Lower lobe of right lung (tissue), 2 donors: ENCODE data around the gene TNFRSF1A. TPM values are rescaled to one million over a fixed set of nuclear protein-coding genes. Genes with fewer than 3 reads are reported as not detected.

ENCODE experiments used
- ATAC-seq, 2 donors: fragments of 200-7000 bp; cut with Tn5 transposase; one replicate each; pipeline ENCODE4 v1.9.1; 2020 to 2022; ENCODE audit warnings: mild to moderate bottlenecking in 2 of 2, moderate library complexity in 2 of 2
- DNase-seq: peaks from one replicate; pipeline ENCODE4 v3.0.0-alpha.2; 2020
- H3K27ac ChIP-seq: fragments of 200-600 bp; one replicate; pipeline ENCODE4 v1.8.0; 2022
- H3K27me3 ChIP-seq: fragments of 200-600 bp; one replicate; pipeline ENCODE4 v1.8.0; 2022; ENCODE audit warnings: low read depth
- H3K36me3 ChIP-seq: fragments of 200-600 bp; one replicate; pipeline ENCODE4 v1.8.0; 2022; ENCODE audit warnings: mild to moderate bottlenecking
- H3K4me1 ChIP-seq: fragments of 200-600 bp; one replicate; pipeline ENCODE4 v1.8.0; 2022
- H3K4me3 ChIP-seq: fragments of 200-600 bp; one replicate; pipeline ENCODE4 v1.8.0; 2022; ENCODE audit warnings: mild to moderate bottlenecking
- H3K9me3 ChIP-seq: fragments of 200-600 bp; one replicate; pipeline ENCODE4 v1.8.0; 2022
- intact Hi-C: fragments of 100-400 bp; cut with DNase I; formaldehyde crosslinking; loops from one replicate; pipeline ENCODE4 v1.11.0; 2022
- total RNA-seq: library from RNA; stranded (reverse); fragmentation: NEBNext Ultra II Directional; extraction: Animal tissue kit (Norgen Biotek cat#: 25700); gene quantifications from one replicate; pipeline ENCODE4 v1.2.1, GENCODE V29; 2021
- TF ChIP-seq, protein P1 (sequence below): fragments of 200-600 bp; IDR thresholded peaks from one replicate; pipeline ENCODE4 v1.8.0; 2022; ENCODE audit warnings: antibody characterized with exemption, mild to moderate bottlenecking
- donor health status: DM: no; HTN: yes; CAD: no; lungs with severe emphysema.

Gene TNFRSF1A
- total RNA-seq, 1 donor from 2014 or later = 165 TPM

DNA sequence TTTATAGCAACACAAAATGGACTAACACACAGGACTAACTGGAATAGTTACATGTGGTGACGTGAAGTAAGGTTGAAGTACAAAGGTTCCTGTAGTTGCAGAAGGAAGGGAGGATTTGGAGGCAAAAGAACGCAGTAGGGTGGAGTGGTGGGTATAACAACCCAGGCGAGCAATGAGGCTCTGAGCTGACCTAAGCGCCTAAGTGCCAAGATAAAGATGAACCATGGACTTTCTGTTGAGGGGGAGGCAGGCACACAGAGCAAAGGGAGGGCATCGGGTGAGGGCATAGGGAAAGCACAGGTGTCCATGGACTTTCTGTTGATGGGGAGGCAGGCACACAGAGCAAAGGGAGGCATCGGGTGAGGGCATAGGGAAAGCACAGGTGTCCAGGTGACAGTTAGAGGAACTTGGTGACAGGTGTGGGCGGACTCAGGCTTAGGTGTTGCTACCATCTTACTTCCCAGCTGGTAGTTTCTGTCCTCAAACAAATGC is 18.2 kb upstream of the TNFRSF1A start:
- TF ChIP-seq, protein P1, sequence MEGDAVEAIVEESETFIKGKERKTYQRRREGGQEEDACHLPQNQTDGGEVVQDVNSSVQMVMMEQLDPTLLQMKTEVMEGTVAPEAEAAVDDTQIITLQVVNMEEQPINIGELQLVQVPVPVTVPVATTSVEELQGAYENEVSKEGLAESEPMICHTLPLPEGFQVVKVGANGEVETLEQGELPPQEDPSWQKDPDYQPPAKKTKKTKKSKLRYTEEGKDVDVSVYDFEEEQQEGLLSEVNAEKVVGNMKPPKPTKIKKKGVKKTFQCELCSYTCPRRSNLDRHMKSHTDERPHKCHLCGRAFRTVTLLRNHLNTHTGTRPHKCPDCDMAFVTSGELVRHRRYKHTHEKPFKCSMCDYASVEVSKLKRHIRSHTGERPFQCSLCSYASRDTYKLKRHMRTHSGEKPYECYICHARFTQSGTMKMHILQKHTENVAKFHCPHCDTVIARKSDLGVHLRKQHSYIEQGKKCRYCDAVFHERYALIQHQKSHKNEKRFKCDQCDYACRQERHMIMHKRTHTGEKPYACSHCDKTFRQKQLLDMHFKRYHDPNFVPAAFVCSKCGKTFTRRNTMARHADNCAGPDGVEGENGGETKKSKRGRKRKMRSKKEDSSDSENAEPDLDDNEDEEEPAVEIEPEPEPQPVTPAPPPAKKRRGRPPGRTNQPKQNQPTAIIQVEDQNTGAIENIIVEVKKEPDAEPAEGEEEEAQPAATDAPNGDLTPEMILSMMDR = no peak
- peak overlapping the region; percentile 97 for H3K27ac ChIP-seq
- ATAC-seq (no peak), DNase-seq (no peak)
- H3K36me3 ChIP-seq = peaks cover 9% of the 10 kb centered on the region
- no peaks in the 10 kb centered on the region for H3K27me3 ChIP-seq
- intact Hi-C loops = no loop called here
- H3K9me3 ChIP-seq = no peaks in the 10 kb centered on the region
- H3K4me1 ChIP-seq = peaks cover 69% of the 10 kb centered on the region
- H3K4me3 ChIP-seq = no peak overlapping the region

DNA sequence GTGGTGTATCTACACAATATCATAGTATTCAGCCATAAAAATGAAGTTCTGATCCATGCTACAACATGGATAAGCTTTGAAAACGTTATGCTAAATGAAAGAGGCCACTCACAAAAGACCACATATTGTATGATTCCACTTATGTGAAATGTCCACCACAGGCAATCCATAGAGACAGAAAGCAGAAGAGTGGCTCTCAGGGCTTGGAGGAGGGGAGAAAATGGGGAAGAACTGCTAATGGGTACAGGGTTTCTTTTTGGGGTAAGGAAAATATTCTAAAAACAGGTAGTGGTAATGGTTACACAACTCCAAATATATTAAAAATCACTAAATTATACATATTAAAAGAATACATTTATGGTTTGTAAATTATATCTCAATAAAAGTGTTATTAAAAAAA is 17.0 kb upstream of the TNFRSF1A start:
- no peaks in the 10 kb centered on the region for H3K9me3 ChIP-seq
- H3K4me1 ChIP-seq = peaks cover 57% of the 10 kb centered on the region
- H3K27me3 ChIP-seq = no peaks in the 10 kb centered on the region
- TF ChIP-seq, protein P1 = no peak
- DNase-seq = no peak
- H3K36me3 ChIP-seq = peaks cover 12% of the 10 kb centered on the region
- H3K27ac ChIP-seq = no peak overlapping the region
- intact Hi-C loops = no loop called here
- H3K4me3 ChIP-seq = no peak overlapping the region
- no peak for ATAC-seq

DNA sequence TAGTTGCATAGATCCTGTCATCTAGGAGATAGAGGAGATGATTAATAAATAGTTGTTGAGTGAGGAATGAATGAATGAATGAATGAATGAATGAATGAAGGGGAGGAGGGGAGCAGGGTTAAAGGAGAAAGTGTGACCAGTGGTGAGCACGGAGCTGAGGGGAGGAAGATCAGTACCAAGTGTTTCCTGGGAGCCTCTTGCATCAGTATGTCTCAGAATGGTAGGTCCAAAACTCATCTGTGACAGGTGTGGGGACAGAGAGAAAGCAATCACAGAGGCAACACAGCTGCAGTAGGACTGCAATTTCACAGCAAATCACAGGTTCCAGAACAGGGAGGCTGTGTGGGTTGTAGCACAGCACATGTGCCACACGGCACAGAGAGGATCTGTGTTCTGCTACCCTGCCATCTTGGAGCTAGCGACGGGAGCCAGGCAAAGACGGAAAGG is 14.5 kb upstream of the TNFRSF1A start:
- no peaks in the 10 kb centered on the region for H3K9me3 ChIP-seq
- H3K4me3 ChIP-seq = no peak overlapping the region
- no peak overlapping the region for H3K27ac ChIP-seq
- TF ChIP-seq, protein P1 = no peak
- no peak for DNase-seq
- intact Hi-C loops = no loop called here
- H3K27me3 ChIP-seq = no peaks in the 10 kb centered on the region
- H3K36me3 ChIP-seq = peaks cover 9% of the 10 kb centered on the region
- peaks cover 54% of the 10 kb centered on the region for H3K4me1 ChIP-seq
- ATAC-seq = no peak

DNA sequence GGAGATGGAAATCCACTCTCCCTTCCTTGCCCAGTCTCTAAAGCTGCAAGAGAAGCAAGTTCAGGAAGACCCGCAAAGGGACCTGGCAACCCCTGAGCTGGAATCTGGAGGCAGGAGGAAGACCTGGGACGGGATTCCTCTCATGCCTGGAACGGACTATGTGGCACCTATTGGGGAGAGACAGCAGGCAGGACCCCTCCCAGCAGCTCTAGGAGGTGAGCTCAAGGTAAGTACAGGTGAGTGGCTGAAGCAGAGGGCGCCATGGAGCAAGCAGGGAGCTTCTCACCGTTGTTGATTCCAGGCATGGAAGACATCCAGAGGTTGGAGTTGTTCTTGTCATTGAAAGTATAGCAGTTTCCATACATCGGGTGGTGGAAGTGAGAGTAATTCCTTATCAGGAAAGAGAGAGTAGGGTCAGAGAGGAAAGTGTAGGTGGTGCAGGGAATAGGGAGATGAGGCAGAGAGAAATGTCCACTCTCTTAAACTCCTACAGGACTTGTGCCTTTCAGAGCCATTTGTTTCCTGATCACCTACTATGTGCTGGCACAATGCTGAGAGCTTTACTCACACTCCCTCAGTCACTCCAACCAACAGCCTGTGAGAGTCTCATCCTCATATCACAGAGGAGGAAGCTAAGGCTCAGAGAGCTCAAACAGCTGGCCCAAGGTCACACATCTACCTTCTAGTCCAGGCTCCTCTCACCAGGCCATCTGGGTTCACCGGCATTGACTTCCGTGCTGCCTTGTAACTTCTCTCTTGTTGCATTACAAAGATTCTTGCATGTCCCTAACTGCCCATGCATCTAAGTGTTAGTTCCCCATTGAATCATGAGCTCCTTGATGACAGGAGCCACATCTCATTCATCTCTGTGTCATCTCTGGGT is 13.9 kb upstream of the TNFRSF1A start:
- DNase-seq (no peak), ATAC-seq (no peak)
- Histone ChIP-seq H3K27me3 (no peaks in the 10 kb centered on the region), H3K4me1 (peaks cover 51% of the 10 kb centered on the region), H3K27ac (no peak overlapping the region), H3K9me3 (no peaks in the 10 kb centered on the region), H3K4me3 (no peak overlapping the region), H3K36me3 (peaks cover 9% of the 10 kb centered on the region)
- TF ChIP-seq, protein P1 = no peak
- intact Hi-C loops = no loop called here

DNA sequence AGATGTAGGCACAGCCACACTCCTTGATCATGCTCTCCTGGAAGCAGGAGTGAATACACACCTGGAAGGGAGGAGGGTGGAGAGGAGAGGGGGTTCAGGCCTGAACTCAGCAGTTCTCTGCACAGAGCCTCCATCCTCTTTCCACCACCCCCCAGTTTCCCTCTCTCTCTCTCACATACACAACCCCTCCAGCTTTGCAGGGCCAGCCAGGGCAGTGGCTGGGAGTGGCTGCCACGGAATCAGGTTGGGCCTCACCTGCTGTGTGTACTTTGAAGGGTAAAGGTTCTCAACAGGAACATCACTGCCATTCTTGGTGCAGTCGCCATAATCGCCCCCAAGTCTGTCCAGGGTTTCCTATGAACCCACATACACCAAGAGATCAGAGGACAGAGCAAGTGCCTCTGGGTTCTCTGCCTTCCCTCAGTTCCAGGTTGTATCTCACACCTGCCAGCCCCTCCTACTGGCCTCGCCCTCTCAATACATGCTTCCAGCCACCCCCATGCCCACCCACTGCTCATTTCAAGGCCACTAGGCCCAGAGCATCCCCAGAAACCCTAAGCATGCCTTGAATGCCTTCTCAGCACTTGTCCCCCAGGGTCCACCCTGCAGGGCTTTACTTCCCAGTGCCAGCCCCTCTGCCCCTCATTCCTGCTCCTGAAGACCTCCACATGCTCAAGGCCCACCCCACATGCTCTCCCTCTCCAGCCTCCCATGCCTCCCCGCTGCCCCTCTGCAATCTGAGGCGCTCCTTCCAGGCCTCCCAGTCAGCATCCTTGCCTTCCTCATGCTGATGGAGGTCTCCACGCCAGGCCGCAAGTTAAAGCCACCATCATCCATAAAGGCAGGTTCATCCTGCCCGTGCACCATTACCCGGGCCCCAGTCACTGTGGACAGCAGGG is 12.9 kb upstream of the TNFRSF1A start:
- no peak for DNase-seq
- no peak overlapping the region for H3K4me3 ChIP-seq
- H3K27ac ChIP-seq = peak overlapping the region; percentile 18
- no peaks in the 10 kb centered on the region for H3K27me3 ChIP-seq
- TF ChIP-seq, protein P1 = no peak
- H3K36me3 ChIP-seq = peaks cover 9% of the 10 kb centered on the region
- intact Hi-C loops = no loop called here
- ATAC-seq = no peak
- no peaks in the 10 kb centered on the region for H3K9me3 ChIP-seq
- peaks cover 46% of the 10 kb centered on the region for H3K4me1 ChIP-seq
